A673 (cell line): ENCODE results near the gene ZDHHC11. TPM values are rescaled to one million over a fixed set of nuclear protein-coding genes. Genes with fewer than 3 reads are reported as not detected.
"Not testable (repeated sequence)": the region's sequence is repeated elsewhere in the genome, so short reads cannot be mapped to it uniquely, and the experiment has no call there.

ENCODE experiments used
- BruUV-seq: library from RNA; stranded (reverse); fragments of 400-500 nt; replicated peaks from 2 replicates; lab custom pipeline; 2021; lab: Mats Ljungman, UMichigan
- CTCF ChIA-PET: fragments of 300-600 bp; sonication (Branson Sonifier 250); formaldehyde crosslinking; loops from one replicate; lab custom pipeline; 2022; ENCODE audit warnings: antibody characterized with exemption; lab: Charles Lee
- POLR2A ChIA-PET: fragments of 300-600 bp; sonication (Branson Sonifier 250); formaldehyde crosslinking; loops from one replicate; lab custom pipeline; 2022; ENCODE audit warnings: antibody characterized with exemption; ENCODE audit not compliant: low non-redundant PET; lab: Charles Lee
- DNase-seq: peaks from one replicate; pipeline ENCODE4 v3.0.0-alpha.2; 2015; ENCODE audit warnings: low spot score
- H3K27ac ChIP-seq: fragments of 200-600 bp; sonication (generic); 2 replicates; pipeline ENCODE4 v1.5.1; 2016; ENCODE audit warnings: mixed run types, low read depth, mild to moderate bottlenecking, mixed read lengths, antibody characterized with exemption, low read length; ENCODE audit not compliant: poor library complexity, severe bottlenecking
- H3K27me3 ChIP-seq: fragments of 200-600 bp; sonication (generic); replicated peaks from 2 replicates; pipeline ENCODE4 v1.6.1; 2017; ENCODE audit warnings: mixed run types, low read depth, mild to moderate bottlenecking, mixed read lengths, antibody characterized with exemption, low read length; ENCODE audit not compliant: insufficient read depth, poor library complexity
- H3K36me3 ChIP-seq: fragments of 200-600 bp; sonication (generic); 2 replicates; pipeline ENCODE4 v1.6.1; 2016; ENCODE audit warnings: mixed run types, mild to moderate bottlenecking, mixed read lengths, antibody characterized with exemption, low read length; ENCODE audit not compliant: insufficient read depth, poor library complexity, severe bottlenecking
- H3K4me1 ChIP-seq: fragments of 200-600 bp; sonication (generic); 2 replicates; pipeline ENCODE4 v1.6.1; 2017; ENCODE audit warnings: mixed run types, mild to moderate bottlenecking, mixed read lengths, antibody characterized with exemption, low read length; ENCODE audit not compliant: insufficient read depth, poor library complexity, severe bottlenecking
- H3K4me3 ChIP-seq: fragments of 200-600 bp; sonication (generic); 2 replicates; pipeline ENCODE4 v1.5.1; 2016; ENCODE audit warnings: low read depth, mixed run types, mild to moderate bottlenecking, mixed read lengths, low read length; ENCODE audit not compliant: poor library complexity, severe bottlenecking
- H3K9me3 ChIP-seq: fragments of 200-600 bp; sonication (generic); 2 replicates; pipeline ENCODE4 v1.6.1; 2016; ENCODE audit warnings: mixed run types, low read depth, mild to moderate bottlenecking, mixed read lengths, antibody characterized with exemption, low read length; ENCODE audit not compliant: poor library complexity, severe bottlenecking
- EZH2 ChIP-seq: fragments of 200-600 bp; sonication (generic); IDR thresholded peaks from 2 replicates; pipeline ENCODE4 v1.6.1; 2017; ENCODE audit warnings: borderline replicate concordance, low read depth, mild to moderate bottlenecking, mixed read lengths, antibody characterized with exemption, low read length; ENCODE audit not compliant: poor library complexity, severe bottlenecking
- intact Hi-C: fragments of 100-400 bp; cut with micrococcal nuclease; formaldehyde crosslinking; loops from one replicate; pipeline ENCODE4 v1.10.0; 2022; ENCODE audit not compliant: unreplicated experiment
- total RNA-seq: library from RNA; stranded (reverse); gene quantifications from 2 replicates; pipeline ENCODE4 v1.2.3, GENCODE V29; 2021
- TF ChIP-seq, protein P1 (sequence below): fragments of 300-800, 200-600 bp; sonication (generic); conservative IDR thresholded peaks from 2 replicates; pipeline ENCODE4 v1.5.1; 2017; ENCODE audit warnings: low read depth, mild to moderate bottlenecking, antibody characterized with exemption, low read length, moderate library complexity, mixed read lengths

Gene ZDHHC11
- total RNA-seq, 1 experiment from 2014 or later, result 47.3 TPM

DNA sequence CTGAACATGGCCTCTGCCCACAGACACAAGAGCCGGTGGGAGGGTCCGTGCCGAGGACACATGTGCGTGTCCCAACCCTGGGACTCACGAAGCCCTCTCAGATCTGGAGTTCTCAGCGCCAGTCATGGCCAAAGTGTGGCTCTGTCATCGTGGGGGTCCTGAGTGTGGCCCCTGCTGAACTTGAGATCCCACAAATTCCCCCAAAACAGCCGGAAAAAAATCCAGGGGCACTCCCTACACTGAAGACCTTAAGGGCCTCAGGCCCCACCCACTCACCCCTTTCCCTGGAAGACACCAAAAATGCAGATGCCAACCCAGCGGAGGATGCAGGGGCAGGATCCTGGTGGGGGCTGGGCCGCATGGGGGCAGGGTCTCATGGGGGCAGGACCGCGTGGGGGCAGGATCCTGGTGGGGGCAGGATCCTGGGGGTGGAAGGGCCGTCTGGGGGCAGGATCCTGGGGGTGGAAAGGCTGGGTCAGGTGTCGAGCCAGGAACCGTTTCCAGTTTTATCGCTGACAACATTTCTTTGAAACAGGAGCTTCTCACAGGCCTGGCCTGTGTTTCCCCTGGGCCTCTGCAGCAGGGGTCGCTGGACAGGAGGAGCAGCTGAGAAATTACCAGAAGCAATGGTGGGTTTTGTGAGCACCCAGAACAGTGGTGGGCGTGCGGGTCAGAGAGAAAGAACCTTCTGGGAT, 79.6 kb downstream of the ZDHHC11 start:
- H3K36me3 ChIP-seq, H3K4me1 ChIP-seq, POLR2A ChIA-PET, H3K27me3 ChIP-seq, CTCF ChIA-PET, BruUV-seq, H3K9me3 ChIP-seq, H3K4me3 ChIP-seq, H3K27ac ChIP-seq, DNase-seq, intact Hi-C loops: not testable (repeated sequence)

DNA sequence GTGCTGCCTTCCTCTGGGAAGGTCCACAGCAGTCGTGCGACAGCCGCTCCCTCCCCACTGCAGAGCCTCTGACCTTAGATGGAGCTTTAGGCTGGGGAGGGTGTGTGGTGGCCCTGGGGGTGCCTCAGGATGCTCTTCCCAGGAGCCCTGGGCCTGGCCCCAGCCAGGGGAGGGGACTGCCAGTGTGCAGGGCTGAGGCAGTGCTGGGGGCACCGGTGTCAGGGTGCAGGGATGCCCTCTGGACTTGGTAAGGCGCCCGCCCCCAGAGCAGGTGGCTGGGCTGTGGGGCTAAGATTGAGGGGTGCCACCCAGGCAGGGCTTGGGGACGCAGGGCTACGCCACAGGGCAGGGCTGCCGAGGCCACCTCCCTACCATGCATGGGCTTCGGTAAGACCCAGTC, 80.2 kb downstream of the ZDHHC11 start:
- H3K27ac ChIP-seq, H3K9me3 ChIP-seq, DNase-seq, POLR2A ChIA-PET, intact Hi-C loops, BruUV-seq, H3K36me3 ChIP-seq, H3K4me3 ChIP-seq, H3K27me3 ChIP-seq, H3K4me1 ChIP-seq, CTCF ChIA-PET: not testable (repeated sequence)

DNA sequence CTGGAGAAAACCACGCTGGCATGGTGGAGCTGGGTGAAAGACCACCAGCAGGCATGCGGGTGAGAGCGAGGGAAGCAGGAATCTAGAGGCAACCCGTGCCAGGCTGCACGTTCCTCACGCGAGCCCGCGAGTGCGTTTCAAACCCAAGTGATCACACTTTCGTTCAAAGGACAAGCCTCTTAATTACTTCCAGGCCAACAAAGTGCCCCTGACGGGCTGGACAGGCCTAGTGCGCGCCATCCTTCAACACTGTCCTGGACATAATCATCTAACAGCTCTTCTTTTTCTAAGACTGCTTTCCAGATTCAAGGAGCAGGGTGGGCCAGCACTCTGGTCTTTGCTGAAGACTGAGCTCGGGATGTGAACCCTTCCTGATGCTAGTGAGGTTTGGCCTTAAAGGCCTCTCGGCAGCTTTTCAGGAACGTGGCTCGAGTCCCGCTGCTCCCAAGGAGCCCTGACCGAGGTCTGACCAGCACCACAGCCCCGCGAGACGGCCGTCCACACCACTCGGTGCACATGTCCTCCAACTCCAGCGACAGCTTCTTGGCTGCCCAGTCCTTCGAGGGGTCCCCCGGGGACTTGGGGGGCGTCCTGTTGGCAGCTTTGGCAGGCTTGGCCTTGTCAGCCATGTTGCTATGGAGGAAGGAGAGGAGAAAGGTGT, 81.2 kb downstream of the ZDHHC11 start:
- POLR2A ChIA-PET, H3K9me3 ChIP-seq, H3K4me3 ChIP-seq, CTCF ChIA-PET, H3K27me3 ChIP-seq, H3K4me1 ChIP-seq, DNase-seq, BruUV-seq, H3K27ac ChIP-seq, intact Hi-C loops, H3K36me3 ChIP-seq: not testable (repeated sequence)

DNA sequence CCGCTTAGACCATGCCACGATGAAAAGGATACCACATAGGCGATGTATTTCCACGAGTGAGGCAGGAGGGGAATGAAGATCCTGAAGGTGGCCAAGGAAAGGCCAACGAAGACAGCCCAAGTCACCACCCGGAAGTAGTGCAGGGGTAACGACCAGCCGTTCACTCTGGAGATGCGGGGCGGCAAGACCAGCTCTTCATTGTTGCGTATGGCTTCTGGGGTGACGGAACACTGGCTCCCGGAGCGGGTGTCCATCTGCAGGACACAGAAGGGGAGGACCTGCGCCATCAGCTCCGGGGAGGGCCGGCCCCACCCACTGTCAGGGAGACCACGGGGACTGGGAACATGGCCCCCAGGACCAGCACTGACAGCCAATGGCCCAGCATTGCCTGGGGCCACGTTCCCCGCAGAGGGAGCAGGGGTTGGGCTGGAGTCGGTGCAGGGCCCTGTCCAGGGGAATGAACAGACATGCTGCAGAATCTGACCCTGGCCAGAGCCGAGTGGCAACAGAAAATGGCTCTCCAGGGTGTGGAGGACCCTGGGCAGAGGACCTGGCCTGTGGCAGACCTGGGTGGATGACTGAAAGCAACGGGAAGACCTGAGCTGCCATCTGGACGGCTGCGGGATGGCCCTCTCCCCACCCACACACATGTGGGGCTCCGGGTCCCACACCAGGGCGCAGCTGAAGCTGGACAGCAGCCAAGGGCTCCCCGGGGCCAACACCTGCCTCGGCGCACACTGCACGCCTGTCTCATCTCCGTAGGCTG, 83.9 kb downstream of the ZDHHC11 start:
- no peak overlapping the region for H3K4me3 ChIP-seq
- H3K27me3 ChIP-seq, result no peaks in the 10 kb centered on the region
- no peak for TF ChIP-seq EZH2
- TF ChIP-seq, protein P1, sequence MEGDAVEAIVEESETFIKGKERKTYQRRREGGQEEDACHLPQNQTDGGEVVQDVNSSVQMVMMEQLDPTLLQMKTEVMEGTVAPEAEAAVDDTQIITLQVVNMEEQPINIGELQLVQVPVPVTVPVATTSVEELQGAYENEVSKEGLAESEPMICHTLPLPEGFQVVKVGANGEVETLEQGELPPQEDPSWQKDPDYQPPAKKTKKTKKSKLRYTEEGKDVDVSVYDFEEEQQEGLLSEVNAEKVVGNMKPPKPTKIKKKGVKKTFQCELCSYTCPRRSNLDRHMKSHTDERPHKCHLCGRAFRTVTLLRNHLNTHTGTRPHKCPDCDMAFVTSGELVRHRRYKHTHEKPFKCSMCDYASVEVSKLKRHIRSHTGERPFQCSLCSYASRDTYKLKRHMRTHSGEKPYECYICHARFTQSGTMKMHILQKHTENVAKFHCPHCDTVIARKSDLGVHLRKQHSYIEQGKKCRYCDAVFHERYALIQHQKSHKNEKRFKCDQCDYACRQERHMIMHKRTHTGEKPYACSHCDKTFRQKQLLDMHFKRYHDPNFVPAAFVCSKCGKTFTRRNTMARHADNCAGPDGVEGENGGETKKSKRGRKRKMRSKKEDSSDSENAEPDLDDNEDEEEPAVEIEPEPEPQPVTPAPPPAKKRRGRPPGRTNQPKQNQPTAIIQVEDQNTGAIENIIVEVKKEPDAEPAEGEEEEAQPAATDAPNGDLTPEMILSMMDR, result no peak
- no peak overlapping the region for H3K27ac ChIP-seq
- no peak for DNase-seq
- no peaks in the 10 kb centered on the region for H3K4me1 ChIP-seq
- POLR2A ChIA-PET, result no interaction called here
- CTCF ChIA-PET, result no interaction called here
- no TSS peak for BruUV-seq
- intact Hi-C loops, result no loop called here
- no peaks in the 10 kb centered on the region for H3K9me3 ChIP-seq
- no peaks in the 10 kb centered on the region for H3K36me3 ChIP-seq
